HUES64 (cell line): ENCODE results near the gene PTPRR.

Source experiments
- H3K27ac ChIP-seq: 2 replicates; pipeline ENCODE4 v1.7.0; 2013; ENCODE audit warnings: low read depth, low read length, inconsistent platforms
- H3K27me3 ChIP-seq: 2 replicates; pipeline ENCODE4 v1.6.1; 2013; ENCODE audit warnings: mild to moderate bottlenecking, low read length; ENCODE audit not compliant: insufficient read depth
- H3K36me3 ChIP-seq: 2 replicates; pipeline ENCODE4 v1.6.1; 2013; ENCODE audit warnings: mild to moderate bottlenecking, low read length; ENCODE audit not compliant: insufficient read depth
- H3K4me1 ChIP-seq: 2 replicates; pipeline ENCODE4 v1.6.1; 2013; ENCODE audit warnings: mild to moderate bottlenecking, low read length, moderate library complexity; ENCODE audit not compliant: insufficient read depth
- H3K4me3 ChIP-seq: 2 replicates; pipeline ENCODE4 v1.5.1; 2013; ENCODE audit warnings: mild to moderate bottlenecking, low read length, moderate library complexity
- H3K9ac ChIP-seq: 2 replicates; pipeline ENCODE4 v1.6.1; 2013; ENCODE audit warnings: mild to moderate bottlenecking, low read depth, low read length
- H3K9me3 ChIP-seq: 2 replicates; pipeline ENCODE4 v1.6.1; 2013; ENCODE audit warnings: low read depth, low read length; ENCODE audit not compliant: insufficient read depth
- WGBS: fragments of 150-250, 120-280 bp; methylation state at CpG from one replicate; pipeline ENCODE4 v1.1.7; 2013; ENCODE audit warnings: missing lambda C conversion rate; 5-methylcytosine and 5-hydroxymethylcytosine counted together

The PTPRR gene

DNA sequence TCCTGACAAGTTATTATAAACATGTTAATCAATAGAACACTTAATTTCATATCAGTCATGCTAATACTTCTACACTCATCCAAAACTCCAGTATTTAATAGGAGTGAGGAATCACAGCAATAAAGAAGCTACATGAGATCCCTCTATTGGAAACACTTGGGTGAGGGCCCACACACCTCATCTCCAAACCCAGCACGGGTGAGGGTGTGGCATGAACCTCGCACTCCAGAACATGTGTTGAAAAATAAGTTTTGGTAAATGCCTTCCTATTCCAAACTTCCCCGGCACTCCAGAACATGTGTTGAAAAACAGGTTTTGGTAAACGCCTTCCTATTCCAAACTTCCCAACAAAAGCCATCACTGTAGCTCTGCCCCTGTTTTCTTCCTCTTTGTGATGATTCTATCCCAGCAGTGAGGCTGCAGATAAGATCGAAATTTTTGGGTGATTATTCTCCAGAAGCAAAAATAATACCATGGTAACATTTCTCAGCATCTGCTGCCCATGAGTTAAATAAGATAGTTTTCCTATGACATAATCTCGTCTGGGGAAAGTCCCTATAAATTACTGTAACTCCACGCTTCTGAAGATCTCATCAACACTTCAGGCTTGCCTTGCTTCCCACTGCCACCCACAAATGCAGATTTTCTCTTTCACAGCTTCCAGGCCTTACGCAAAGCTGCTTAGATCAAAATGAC is 258.9 kb downstream of the PTPRR start:
- Histone ChIP-seq H3K9me3 (no peaks in the 10 kb centered on the region), H3K27ac (no peak overlapping the region), H3K9ac (no peak overlapping the region), H3K36me3 (no peaks in the 10 kb centered on the region), H3K4me1 (peaks cover 35% of the 10 kb centered on the region), H3K27me3 (no peaks in the 10 kb centered on the region), H3K4me3 (no peak overlapping the region)
- WGBS, result 85% methylated on average over 7 of the region's 8 CpGs

DNA sequence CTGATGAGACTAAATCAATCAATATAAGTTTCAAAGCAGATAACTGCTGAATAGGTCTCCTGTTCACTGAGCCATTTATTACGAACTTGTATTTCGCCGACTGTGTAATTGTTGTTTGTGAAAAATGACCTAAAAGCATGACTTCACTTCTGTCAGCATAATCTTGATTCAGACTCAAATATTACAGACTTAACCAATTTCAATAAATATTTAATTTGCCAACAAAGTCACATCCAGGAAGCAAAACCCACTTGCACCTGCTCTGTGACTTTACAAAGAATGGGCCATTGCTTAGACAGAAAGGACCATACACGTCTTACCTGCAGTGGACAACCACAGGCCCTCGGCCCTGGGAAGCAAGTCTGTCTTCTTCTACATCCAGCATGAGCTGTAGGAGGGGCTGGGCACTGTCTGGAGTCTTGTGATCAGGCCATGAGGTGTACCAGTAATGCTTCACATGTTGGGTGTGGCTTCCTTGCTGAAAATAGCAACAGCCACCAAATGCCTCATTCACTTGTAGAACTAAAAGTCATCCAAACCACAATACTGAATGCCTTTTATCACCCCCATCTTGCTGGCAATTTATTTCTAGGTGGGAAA is 259.8 kb downstream of the PTPRR start:
- no peak overlapping the region for H3K27ac ChIP-seq
- H3K4me3 ChIP-seq, result no peak overlapping the region
- no peak overlapping the region for H3K9ac ChIP-seq
- H3K36me3 ChIP-seq, result no peaks in the 10 kb centered on the region
- WGBS, result 95% methylated on average over 5 of the region's 5 CpGs
- no peaks in the 10 kb centered on the region for H3K27me3 ChIP-seq
- H3K9me3 ChIP-seq, result no peaks in the 10 kb centered on the region
- H3K4me1 ChIP-seq, result peaks cover 35% of the 10 kb centered on the region

DNA sequence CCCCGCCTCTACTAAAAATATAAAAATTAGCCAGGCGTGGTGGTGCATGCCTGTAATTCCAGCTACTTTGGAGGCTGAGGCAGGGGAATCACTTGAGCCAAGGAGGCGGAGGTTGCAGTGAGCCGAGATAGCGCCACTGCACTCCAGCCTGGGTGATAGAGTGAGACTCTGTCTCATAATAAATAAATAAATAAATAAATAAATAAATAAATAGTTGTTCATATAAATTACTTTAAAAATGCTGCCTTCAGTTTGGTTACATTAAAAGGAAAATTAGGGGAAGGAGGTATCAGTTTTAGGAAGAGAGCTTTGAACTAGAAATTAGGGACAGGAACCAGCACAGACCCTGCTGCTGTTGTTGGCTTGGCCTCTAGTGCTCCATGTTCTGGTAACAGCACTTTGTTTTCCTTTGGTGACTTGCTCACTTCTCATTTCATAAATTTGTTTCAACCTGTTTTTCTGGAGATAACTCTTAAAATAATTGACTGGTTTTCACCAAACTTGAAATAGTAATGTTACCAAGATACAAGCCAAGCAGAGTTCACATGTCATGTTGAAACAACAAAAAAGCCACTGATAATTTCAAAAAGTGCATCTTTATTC is 260.4 kb downstream of the PTPRR start:
- Histone ChIP-seq H3K36me3 (no peaks in the 10 kb centered on the region), H3K4me3 (no peak overlapping the region), H3K4me1 (peaks cover 34% of the 10 kb centered on the region), H3K27ac (no peak overlapping the region), H3K9me3 (no peaks in the 10 kb centered on the region), H3K27me3 (no peaks in the 10 kb centered on the region), H3K9ac (no peak overlapping the region)
- WGBS, result 97% methylated on average over 4 of the region's 5 CpGs

DNA sequence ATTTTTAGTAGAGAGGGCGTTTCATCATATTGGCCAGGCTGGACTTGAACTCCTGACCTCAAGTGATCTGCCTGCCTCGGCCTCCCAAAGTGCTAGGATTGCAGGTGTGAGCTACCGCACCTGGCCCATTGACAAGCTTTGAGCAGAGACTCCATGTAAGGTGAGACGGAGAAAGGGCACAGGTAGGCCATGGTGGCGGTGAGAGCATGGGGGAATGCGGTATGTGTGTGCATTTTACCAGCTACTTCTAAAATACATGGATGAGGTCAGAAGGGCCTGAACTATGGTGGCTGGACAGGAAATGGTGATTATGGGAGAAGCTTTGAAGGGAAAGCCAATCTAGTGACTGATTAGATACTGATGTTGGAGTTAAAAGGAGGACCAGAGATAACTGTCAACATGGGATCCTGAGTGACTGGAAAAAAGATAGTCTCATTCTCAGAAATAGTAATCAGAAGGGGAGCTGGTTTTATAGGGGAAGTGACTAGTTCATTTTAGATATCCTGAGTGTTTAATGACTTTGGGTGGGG is 261.4 kb downstream of the PTPRR start:
- 97% methylated on average over 6 of the region's 6 CpGs for WGBS
- H3K36me3 ChIP-seq, result no peaks in the 10 kb centered on the region
- H3K4me3 ChIP-seq, result no peak overlapping the region
- no peaks in the 10 kb centered on the region for H3K27me3 ChIP-seq
- peaks cover 25% of the 10 kb centered on the region for H3K4me1 ChIP-seq
- H3K9me3 ChIP-seq, result no peaks in the 10 kb centered on the region
- H3K27ac ChIP-seq, result no peak overlapping the region
- H3K9ac ChIP-seq, result no peak overlapping the region

DNA sequence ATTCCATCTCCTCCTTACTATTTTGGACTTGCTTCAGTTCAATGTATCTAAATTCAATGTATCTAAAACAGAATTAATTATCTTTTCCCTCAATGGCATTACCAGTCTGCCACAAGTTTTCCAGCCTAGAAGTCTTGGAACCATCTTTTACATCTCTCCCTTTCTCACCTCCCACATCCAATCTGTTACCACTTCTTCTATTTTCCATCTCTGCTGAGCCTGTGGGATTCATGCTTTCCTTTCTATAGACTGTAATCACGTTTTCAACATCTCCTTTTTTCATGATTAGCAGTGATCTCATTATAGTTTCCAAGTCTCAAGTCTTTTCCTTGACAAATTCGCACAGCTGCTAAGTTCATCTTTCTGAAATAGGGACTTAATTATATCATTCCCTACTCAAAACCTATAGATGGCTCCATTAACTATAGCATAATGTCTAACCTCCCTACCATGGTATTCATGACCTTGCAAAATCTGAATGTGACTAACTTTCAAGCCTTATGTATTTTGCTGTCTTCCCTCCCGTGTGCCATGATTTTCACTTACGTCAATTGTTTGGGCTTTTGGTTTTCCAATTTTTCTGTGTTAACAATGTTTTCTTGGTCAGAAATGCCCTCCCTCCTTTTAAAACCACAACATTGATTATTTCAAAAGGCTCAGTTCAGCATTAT is 262.8 kb downstream of the PTPRR start:
- no peak overlapping the region for H3K9ac ChIP-seq
- no peaks in the 10 kb centered on the region for H3K36me3 ChIP-seq
- no peak overlapping the region for H3K27ac ChIP-seq
- peaks cover 12% of the 10 kb centered on the region; the same call in 1 of the 2 replicates for H3K4me1 ChIP-seq
- H3K4me3 ChIP-seq, result no peak overlapping the region
- H3K9me3 ChIP-seq, result no peaks in the 10 kb centered on the region
- no peaks in the 10 kb centered on the region for H3K27me3 ChIP-seq
- WGBS, result 91% methylated on average over 4 of the region's 4 CpGs

DNA sequence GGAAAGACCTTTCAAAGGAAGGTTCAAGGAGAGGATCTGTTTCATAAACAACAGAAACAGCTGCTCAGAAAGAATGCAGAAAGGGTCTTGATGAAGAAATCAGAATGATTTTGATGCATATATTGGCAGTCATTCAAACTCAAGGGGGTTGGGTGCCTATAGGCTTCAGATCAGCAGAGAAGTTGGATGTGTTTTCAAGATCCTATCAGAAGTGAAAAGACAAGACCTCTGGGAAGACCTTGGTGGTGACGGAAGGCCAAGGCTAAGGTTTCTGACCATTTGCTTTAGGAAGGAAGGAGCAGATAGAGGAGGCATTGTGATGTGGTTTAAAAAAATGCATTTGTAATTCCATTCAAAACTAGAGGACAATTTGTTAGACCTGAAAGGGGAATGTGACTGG is 268.1 kb downstream of the PTPRR start:
- Histone ChIP-seq H3K9ac (no peak overlapping the region), H3K4me3 (no peak overlapping the region), H3K36me3 (no peaks in the 10 kb centered on the region), H3K27me3 (no peaks in the 10 kb centered on the region), H3K27ac (no peak overlapping the region), H3K4me1 (0 out of 2 replicates have a peak, but pooled peaks cover 5% of the 10 kb centered on the region), H3K9me3 (no peaks in the 10 kb centered on the region)
- 96% methylated on average over 1 of the region's 1 CpG for WGBS

DNA sequence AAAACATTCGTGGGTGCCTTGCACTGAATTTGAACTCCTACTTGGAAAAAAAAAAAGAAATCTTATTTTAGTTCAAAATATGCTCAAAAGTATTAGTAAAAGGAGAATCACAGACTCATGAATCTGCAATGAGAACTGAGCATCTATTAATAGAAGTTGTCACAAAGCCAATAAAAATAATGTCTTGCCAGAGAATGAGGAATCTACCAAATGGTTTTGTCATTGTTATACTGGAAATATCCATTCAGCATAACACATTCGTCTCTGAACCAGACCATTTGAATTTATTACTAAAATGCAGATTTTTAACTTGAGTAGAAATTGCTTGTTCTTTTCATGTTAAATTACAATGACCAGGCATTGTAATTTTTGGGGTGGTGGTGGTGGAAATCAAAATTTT is 271.7 kb downstream of the PTPRR start:
- peaks cover 26% of the 10 kb centered on the region for H3K4me1 ChIP-seq
- no peaks in the 10 kb centered on the region for H3K36me3 ChIP-seq
- no CpG with 5 or more reads among the region's 2 CpGs for WGBS

DNA sequence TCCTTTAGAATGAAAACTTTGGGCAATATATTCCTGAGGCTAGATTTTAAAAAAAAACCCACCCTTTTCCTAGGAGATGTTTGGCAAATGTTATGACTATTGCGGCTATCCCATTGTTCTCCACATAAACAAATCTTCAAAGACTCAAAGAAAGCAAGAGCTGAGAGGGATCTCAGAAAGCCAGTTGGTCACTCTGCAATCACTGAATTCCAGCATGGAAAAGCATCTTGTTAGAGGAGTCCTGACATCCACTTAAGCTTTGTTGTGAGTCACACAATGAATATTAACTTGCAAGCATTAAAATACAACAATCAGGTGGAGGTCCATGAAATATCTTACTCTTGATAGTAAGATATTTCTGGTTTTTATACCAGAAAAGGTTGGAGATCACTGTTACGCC is 272.3 kb downstream of the PTPRR start:
- no peak overlapping the region for H3K27ac ChIP-seq
- WGBS, result 85% methylated on average over 2 of the region's 2 CpGs
- peaks cover 26% of the 10 kb centered on the region for H3K4me1 ChIP-seq
- H3K9me3 ChIP-seq, result no peaks in the 10 kb centered on the region
- no peak overlapping the region for H3K4me3 ChIP-seq
- no peaks in the 10 kb centered on the region for H3K27me3 ChIP-seq
- H3K9ac ChIP-seq, result no peak overlapping the region
- H3K36me3 ChIP-seq, result no peaks in the 10 kb centered on the region

More for the DNA sequence above, 271.7 kb downstream of the PTPRR start:
- Histone ChIP-seq H3K27me3 (no peaks in the 10 kb centered on the region), H3K9me3 (no peaks in the 10 kb centered on the region), H3K9ac (no peak overlapping the region), H3K4me3 (no peak overlapping the region), H3K27ac (no peak overlapping the region)

DNA sequence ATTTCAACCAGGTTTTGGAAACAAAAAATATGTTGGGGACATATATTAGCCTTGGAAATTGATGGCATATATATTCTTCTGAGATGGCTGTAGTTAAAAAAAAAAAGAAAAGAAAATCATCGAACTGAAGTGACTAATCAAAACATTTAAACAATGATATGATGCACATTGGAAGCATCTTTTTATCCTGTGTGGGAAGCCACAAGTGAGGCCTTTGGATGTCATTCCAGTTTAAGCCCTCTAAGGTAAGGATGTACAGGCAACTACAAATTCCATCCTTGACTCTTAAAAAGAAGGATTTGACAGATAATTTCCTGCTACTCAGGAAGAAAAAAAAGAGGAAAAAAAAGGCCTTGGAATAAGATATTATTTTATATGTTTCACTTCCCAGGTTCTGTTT is 273.7 kb downstream of the PTPRR start:
- H3K27me3 ChIP-seq, result no peaks in the 10 kb centered on the region
- H3K27ac ChIP-seq, result peak overlapping the region; percentile 88; the same call in 1 of the 2 replicates
- H3K4me1 ChIP-seq, result peaks cover 26% of the 10 kb centered on the region
- H3K9me3 ChIP-seq, result no peaks in the 10 kb centered on the region
- WGBS, result no CpG with 5 or more reads among the region's 1 CpG
- no peak overlapping the region for H3K4me3 ChIP-seq
- no peaks in the 10 kb centered on the region for H3K36me3 ChIP-seq
- H3K9ac ChIP-seq, result no peak overlapping the region

DNA sequence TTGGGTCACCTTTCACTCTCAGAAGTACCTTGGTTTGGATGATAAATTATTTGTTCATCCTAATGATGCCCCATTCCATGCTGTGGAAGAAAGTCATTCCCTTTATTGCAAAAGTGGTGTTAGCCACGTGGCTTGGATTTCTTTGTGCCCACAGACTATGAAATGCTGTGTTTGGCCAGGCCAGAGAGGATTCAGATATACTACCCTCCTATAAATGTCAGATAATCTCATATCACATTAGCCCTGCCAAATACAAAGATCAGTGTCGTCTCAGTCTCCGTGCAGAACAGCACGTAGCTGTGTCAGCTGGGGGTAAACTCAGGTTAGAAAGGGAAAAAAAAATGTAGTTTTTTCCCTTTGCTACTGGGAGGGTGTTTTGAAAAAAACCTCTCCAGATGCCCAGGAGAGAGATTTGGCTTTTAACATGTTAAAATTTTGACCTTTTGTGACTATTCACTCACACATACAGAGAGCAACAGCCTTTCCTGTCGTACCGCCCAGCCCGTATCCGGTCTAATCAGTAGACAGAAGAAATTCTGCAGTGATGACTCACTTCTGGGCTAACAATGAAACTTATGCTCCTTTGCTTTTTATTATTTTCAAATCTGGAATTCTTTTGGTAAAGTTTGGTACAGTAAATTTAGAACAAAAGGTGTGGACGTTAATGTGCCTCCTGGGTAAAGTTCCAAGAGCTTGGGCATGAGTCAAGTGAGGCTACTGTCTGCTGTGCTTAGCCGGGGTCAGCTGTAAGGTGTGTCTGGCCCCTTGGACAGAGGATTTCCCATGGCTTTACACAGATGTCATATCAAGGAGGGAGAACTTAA is 274.8 kb downstream of the PTPRR start:
- peaks cover 26% of the 10 kb centered on the region for H3K4me1 ChIP-seq
- no peaks in the 10 kb centered on the region for H3K9me3 ChIP-seq
- H3K36me3 ChIP-seq, result no peaks in the 10 kb centered on the region
- H3K27me3 ChIP-seq, result no peaks in the 10 kb centered on the region
- H3K9ac ChIP-seq, result peak overlapping the region; percentile 58
- H3K4me3 ChIP-seq, result no peak overlapping the region
- H3K27ac ChIP-seq, result peak overlapping the region; percentile 88
- WGBS, result 28% methylated on average over 10 of the region's 10 CpGs
